Adipocyte (in vitro differentiated cells): Measurements from ENCODE around the gene FCGR3A.
"Not testable (repeated sequence)": the region's sequence is repeated elsewhere in the genome, so short reads cannot be mapped to it uniquely, and the experiment has no call there.

Experiments
- DNase-seq: peaks from one replicate; pipeline ENCODE4 v3.0.0-alpha.2; 2015; ENCODE audit warnings: low read depth
- H3K27me3 ChIP-seq: replicated peaks from 2 replicates; pipeline ENCODE4 v1.7.0; 2013; ENCODE audit warnings: mild to moderate bottlenecking, low read length, moderate library complexity; ENCODE audit not compliant: control insufficient read depth, insufficient read depth
- H3K36me3 ChIP-seq: 2 replicates; pipeline ENCODE4 v1.7.0; 2013; ENCODE audit warnings: low read length, mild to moderate bottlenecking, moderate library complexity; ENCODE audit not compliant: control insufficient read depth, insufficient read depth, severe bottlenecking
- H3K4me1 ChIP-seq: 2 replicates; pipeline ENCODE4 v1.7.0; 2013; ENCODE audit warnings: mild to moderate bottlenecking, low read length, moderate library complexity; ENCODE audit not compliant: control insufficient read depth, insufficient read depth
- H3K4me3 ChIP-seq: 2 replicates; pipeline ENCODE4 v1.7.0; 2013; ENCODE audit warnings: mild to moderate bottlenecking, low read length, moderate library complexity
- H3K9ac ChIP-seq: 2 replicates; pipeline ENCODE4 v1.7.0; 2013; ENCODE audit warnings: mild to moderate bottlenecking, low read length, moderate library complexity
- H3K9me3 ChIP-seq: 2 replicates; pipeline ENCODE4 v1.7.0; 2013; ENCODE audit warnings: mild to moderate bottlenecking, low read length, moderate library complexity; ENCODE audit not compliant: control insufficient read depth

Gene FCGR3A

GRCh38 chr1:161539731-161540569 is 9.7 kb downstream of the FCGR3A start:
- peak overlapping the region; percentile 32 for H3K9ac ChIP-seq
- DNase-seq, result peak; percentile 78
- peak overlapping the region; percentile 82 for H3K4me3 ChIP-seq
- not testable (repeated sequence) for H3K9me3 ChIP-seq, H3K4me1 ChIP-seq, H3K36me3 ChIP-seq, H3K27me3 ChIP-seq

- not testable (repeated sequence) for H3K9ac ChIP-seq, H3K27me3 ChIP-seq, H3K4me3 ChIP-seq, DNase-seq, H3K36me3 ChIP-seq, H3K9me3 ChIP-seq, H3K4me1 ChIP-seq
These were observed 10.6 kb downstream of the FCGR3A start for GRCh38 chr1:161538925-161539479.

DNA sequence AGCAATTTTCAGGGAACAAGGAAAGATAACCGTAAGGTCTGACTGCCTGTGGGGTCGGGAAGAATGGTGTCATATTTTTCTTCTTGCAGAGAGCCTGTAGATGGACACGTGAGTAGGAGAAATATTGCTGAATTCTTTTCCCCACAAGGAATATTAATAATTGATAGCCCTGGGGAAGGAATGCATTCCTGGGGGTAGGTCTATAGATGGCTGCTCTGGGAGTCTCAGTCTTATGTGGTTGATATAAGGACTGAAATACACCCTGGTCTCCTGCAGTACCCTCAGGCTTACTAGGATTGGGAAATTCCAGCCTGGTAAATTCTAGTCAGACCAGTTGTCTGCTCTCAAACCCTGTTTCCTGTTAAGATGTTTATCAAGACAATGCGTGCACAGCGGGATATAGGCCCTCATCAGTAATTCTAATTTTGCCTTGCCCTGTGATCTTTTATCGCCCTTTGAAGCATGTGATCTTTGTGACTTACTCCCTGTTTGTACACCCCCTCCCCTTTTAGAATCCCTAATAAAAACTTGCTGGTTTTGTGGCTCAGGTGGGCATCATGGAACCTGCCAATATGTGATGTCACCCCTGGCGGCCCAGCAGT is 12.4 kb downstream of the FCGR3A start:
- not testable (repeated sequence) for H3K27me3 ChIP-seq, H3K36me3 ChIP-seq, H3K9me3 ChIP-seq, H3K9ac ChIP-seq, DNase-seq, H3K4me3 ChIP-seq
- H3K4me1 ChIP-seq, result peaks cover 14% of the 10 kb centered on the region

DNA sequence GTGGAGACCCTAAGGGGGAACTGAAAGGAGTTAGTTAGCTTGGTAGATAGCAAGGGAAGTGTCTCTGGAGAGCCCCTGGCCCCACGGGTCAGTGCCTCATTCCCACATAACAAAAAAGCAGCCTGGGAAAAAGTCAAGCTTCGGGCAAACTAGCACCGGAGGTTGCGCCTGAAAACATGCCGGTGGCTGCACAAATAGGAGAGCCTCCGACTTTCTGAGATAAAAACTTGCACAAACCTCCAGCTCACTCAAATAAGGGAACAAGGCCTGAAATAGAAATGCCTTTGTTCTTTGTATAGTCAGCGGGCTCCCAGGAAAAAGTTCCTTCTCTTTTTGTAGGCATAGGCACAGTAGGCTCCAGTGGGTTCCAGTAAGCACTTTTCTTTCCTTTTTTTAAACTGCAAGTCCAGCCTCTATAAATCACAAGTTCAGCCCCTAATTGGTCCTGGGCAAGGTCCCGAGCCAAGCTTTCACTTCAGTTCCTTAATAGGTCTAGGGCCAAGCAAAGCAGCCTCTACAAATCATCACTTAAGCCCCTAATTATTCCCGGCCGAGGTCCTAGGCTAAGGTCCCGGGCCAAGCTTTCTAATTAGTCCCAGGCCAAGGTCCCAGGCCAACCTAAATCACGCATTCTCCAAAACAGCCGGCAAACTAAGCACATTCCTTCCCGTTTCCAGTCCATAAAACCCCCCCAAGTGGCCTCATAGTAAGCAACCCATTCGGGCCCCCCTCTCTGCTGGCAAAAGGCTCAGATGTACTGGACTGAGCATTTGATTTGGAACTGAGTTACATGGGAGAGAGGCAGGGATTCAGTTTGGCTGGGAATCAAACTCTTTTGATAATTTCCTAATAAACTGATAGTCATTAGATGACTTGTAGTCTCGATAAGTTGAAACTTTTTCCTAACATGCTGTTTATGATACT is 16.7 kb downstream of the FCGR3A start:
- not testable (repeated sequence) for H3K9me3 ChIP-seq, H3K36me3 ChIP-seq, H3K27me3 ChIP-seq, DNase-seq
- Histone ChIP-seq H3K4me3 (peak overlapping the region; percentile 59), H3K4me1 (peaks cover 18% of the 10 kb centered on the region), H3K9ac (peak overlapping the region; percentile 63)

GRCh38 chr1:161531986-161532643 is 17.5 kb downstream of the FCGR3A start:
- Histone ChIP-seq H3K4me3 (peak overlapping the region; percentile 91), H3K36me3 (no peaks in the 10 kb centered on the region), H3K9ac (peak overlapping the region; percentile 63), H3K27me3 (no peaks in the 10 kb centered on the region), H3K4me1 (peaks cover 18% of the 10 kb centered on the region), H3K9me3 (no peaks in the 10 kb centered on the region)
- DNase-seq, result peak; percentile 43

DNA sequence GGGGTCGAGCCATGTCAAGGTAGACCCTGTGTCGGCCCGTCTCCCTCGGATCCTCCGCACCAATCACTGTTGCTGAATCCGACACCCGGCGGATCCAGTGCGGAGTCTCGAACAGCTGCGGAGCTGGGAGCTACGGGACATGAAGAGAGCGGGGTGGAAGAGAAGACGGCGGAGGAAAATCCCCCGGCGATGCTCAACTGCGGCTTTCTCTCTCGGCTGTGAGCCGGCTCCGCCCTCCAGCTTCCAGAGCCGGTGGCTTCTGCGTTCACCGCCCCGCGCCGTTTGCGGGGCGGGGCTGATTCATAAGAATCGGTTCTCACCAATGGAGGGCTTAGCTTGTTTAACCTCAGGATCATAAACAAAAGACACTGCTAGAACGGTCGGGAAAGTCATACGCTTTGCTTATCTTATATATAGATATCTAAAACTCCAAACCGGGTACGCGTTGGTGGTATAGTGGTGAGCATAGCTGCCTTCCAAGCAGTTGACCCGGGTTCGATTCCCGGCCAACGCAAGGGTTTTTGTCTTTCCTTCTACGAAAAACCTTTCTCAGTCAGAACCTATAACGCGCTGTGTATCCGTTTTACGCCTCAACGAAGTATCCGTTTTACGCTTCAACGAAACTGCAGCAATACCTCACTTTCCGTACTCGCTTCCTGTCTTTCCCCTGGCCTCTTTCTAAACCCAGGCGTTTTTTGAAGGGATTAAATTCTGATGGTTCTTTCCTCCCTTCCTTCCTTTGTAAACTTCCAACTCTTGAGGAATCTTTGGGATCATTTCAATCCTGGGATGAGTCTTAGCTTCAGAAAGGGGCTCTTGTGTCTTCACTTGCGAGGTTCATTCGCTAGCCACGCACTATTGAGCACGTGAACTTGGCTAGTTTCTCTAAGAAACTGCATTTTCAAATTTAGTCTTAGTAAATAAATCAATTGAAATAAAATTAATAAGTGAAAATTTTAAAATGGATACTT is 18.7 kb downstream of the FCGR3A start:
- H3K4me1 ChIP-seq, result peaks cover 18% of the 10 kb centered on the region
- H3K36me3 ChIP-seq, H3K27me3 ChIP-seq, H3K9me3 ChIP-seq: not testable (repeated sequence)
- peak overlapping the region; percentile 81 for H3K9ac ChIP-seq
- peak overlapping the region; percentile 91 for H3K4me3 ChIP-seq
- DNase-seq, result peak; percentile 86

DNA sequence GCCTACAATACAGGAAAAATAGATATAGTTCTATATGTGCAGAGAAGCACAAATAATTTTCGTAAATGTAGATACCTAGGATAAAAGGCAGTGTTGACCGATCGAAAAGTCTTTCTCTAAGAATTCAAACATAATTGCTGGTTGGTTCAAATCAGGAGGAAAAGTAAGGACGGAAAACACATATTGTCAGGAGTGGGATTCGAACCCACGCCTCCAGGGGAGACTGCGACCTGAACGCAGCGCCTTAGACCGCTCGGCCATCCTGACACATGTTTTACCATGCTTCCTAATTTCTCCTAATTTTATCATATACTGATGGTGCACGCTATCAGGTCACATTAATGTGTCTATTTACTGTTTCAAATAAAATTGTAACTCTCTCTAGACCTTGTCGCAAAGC is 19.5 kb downstream of the FCGR3A start:
- DNase-seq, result peak; percentile 60

GRCh38 chr1:161529463-161530104 is 20.0 kb downstream of the FCGR3A start:
- Histone ChIP-seq H3K4me3 (peak overlapping the region; percentile 91), H3K4me1 (peaks cover 18% of the 10 kb centered on the region)
- not testable (repeated sequence) for H3K9me3 ChIP-seq, H3K9ac ChIP-seq, H3K27me3 ChIP-seq, H3K36me3 ChIP-seq
- DNase-seq, result peak; percentile 21

More for the DNA sequence above, 19.5 kb downstream of the FCGR3A start:
- not testable (repeated sequence) for H3K27me3 ChIP-seq, H3K36me3 ChIP-seq, H3K9me3 ChIP-seq
- Histone ChIP-seq H3K9ac (peak overlapping the region; percentile 81), H3K4me1 (peaks cover 18% of the 10 kb centered on the region), H3K4me3 (peak overlapping the region; percentile 91)

DNA sequence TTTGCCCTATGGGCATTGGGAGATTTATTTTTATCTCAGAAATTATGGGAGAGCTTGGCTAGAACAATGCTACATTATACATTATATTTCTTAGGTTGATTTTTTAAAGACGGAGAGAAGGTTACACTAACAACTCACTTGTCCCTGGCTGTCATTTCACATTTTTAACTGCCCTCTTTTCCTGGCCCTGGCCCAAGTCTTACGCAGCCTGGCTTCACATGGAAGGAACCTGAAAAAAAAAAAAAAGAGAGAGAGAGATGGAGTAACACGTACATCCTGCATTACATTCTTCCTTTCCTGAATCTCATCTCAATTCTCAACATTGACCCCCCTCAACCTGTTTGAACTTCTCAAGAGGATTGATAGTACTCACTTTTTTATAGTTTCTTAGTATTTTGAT is 21.1 kb downstream of the FCGR3A start:
- not testable (repeated sequence) for H3K9me3 ChIP-seq, H3K27me3 ChIP-seq, H3K4me3 ChIP-seq, H3K36me3 ChIP-seq, DNase-seq, H3K9ac ChIP-seq
- peaks cover 18% of the 10 kb centered on the region for H3K4me1 ChIP-seq
